Esophagus muscularis mucosa (tissue), 4 donors: ENCODE measurements around the gene ACSM2B. TPM values are rescaled to one million over a fixed set of nuclear protein-coding genes. Genes with fewer than 3 reads are reported as not detected.
"Not testable (repeated sequence)": the region's sequence is repeated elsewhere in the genome, so short reads cannot be mapped to it uniquely, and the experiment has no call there.

Experiments
- DNase-seq: peaks from one replicate; pipeline ENCODE4 v3.0.0-alpha.2; 2017; ENCODE audit errors: extremely low spot score
- H3K27ac ChIP-seq, 4 donors: fragments of 200-600 bp; sonication (generic); replicated peaks in 1 of 4; 1 replicate in 3 of 4; 2 replicates in 1 of 4; pipeline ENCODE4 v1.5.1; 2016 to 2019; ENCODE audit warnings: mild to moderate bottlenecking in 1 of 4
- H3K27me3 ChIP-seq, 4 donors: fragments of 200-600 bp; sonication (generic); one replicate each; pipeline versions ENCODE4 v1.5.1 to v1.6.0; 2016 to 2019
- H3K36me3 ChIP-seq, 4 donors: fragments of 200-600 bp; sonication (generic); one replicate each; pipeline ENCODE4 v1.5.1; 2016 to 2019
- H3K4me1 ChIP-seq, 4 donors: fragments of 200-600 bp; sonication (generic); one replicate each; pipeline ENCODE4 v1.5.1; 2016 to 2019
- H3K4me3 ChIP-seq, 4 donors: fragments of 200-600 bp; sonication (generic); 1 replicate in 2 of 4; 2 replicates in 2 of 4; pipeline ENCODE4 v1.5.1; 2016 to 2019; ENCODE audit warnings: mild to moderate bottlenecking in 4 of 4, moderate library complexity in 1 of 4
- H3K9me3 ChIP-seq, 4 donors: fragments of 200-600 bp; sonication (generic); 1 replicate in 3 of 4; 2 replicates in 1 of 4; pipeline ENCODE4 v1.5.1; 2016 to 2019
- EP300 ChIP-seq: sonication (generic); formaldehyde crosslinking; IDR thresholded peaks from one replicate; pipeline ENCODE4 v1.6.1; 2017; ENCODE audit warnings: antibody characterized with exemption
- POLR2A ChIP-seq: fragments of 450-650 bp; IDR thresholded peaks from one replicate; pipeline ENCODE4 v1.6.1; 2017; ENCODE audit warnings: antibody characterized with exemption, moderate library complexity, mild to moderate bottlenecking, low read depth
- POLR2AphosphoS5 ChIP-seq, 2 donors: sonication (generic); formaldehyde crosslinking; IDR thresholded peaks; one replicate each; pipeline ENCODE4 v1.6.1; 2017; ENCODE audit warnings: antibody characterized with exemption in 2 of 2
- WGBS: methylation state at CpG from one replicate; pipeline ENCODE4 v1.1.5; 2018; 5-methylcytosine and 5-hydroxymethylcytosine counted together
- intact Hi-C: fragments of 100-400 bp; cut with DNase I; formaldehyde crosslinking; loops from one replicate; pipeline ENCODE4 v1.15.1; 2023
- total RNA-seq, 4 donors: library from RNA; depleted of rRNA; stranded (reverse); fragments of >200 nt; gene quantifications; one replicate each; pipeline versions ENCODE4 v1.1.0 to v1.2.1, GENCODE V29; 2016
- TF ChIP-seq, protein P1 (sequence below), 3 experiments: fragments of 200-600 bp in 2 of 3; fragments of 450-650 bp in 1 of 3; sonication (generic) in 2 of 3; IDR thresholded peaks; one replicate each; pipeline ENCODE4 v1.5.1; 2017 to 2019; ENCODE audit warnings: antibody characterized with exemption in 3 of 3, mild to moderate bottlenecking in 2 of 3, moderate library complexity in 1 of 3

ACSM2B gene
- total RNA-seq: not detected

GRCh38 chr16:20576145-20576544, at the start of gene ACSM2B:
Gene ACSM2B, minus strand, starts transcription at chr16:20576367. Its CDS starts 11,522 bp downstream, at chr16:20564845.
- H3K36me3 ChIP-seq, H3K9me3 ChIP-seq, H3K4me1 ChIP-seq, intact Hi-C loops, H3K27me3 ChIP-seq, H3K4me3 ChIP-seq, DNase-seq, H3K27ac ChIP-seq: not testable (repeated sequence)
- WGBS: no CpG with 5 or more reads among the region's 2 CpGs

DNA sequence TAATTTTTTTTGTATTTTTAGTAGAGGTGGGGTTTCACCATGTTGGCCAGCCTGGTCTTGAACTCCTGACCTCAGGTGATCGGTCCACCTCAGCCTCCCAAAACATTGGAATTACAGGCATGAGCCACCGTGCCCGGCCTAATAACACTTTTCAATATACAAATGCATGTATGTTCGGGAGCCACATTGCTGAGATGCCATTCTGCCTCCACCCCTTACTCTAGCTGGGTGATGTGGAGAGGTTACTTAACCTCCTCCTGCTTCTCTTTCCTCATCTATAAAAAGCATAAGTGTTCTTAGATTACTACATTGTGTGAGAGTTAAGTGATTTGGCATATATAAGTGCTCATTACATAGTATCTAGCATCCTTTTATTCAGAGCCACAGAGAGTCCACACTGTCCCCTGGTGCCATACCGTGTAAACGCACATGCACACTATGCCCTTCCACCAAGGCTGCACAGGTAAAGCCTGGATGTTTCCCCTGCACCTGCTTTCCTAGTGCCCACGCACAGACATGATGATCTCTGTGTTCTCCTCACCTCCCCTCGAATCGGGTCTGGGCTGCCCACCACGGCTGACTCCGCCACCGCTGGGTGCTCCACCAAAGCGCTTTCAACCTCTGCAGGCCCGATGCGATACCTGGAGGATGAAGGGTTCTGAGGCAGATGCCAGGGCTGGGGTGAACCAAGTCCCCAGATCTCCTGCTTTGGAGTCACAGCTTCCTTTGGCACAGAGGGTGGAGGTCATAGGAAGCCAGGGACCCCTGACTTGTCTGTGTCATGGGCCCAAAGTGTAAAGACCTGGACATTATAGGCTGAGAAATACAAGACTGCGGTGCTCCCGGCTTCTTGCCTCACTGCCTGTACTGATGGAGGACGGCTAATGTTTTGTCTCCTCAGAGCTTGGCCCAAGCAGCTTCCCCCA, 49.0 kb upstream of the ACSM2B start:
- no peak overlapping the region for H3K27ac ChIP-seq
- TF ChIP-seq EP300: no peak
- TF ChIP-seq POLR2AphosphoS5 (IDR thresholded peaks at IDR 0.05): no peak
- no peak for TF ChIP-seq POLR2A
- TF ChIP-seq, protein P1, sequence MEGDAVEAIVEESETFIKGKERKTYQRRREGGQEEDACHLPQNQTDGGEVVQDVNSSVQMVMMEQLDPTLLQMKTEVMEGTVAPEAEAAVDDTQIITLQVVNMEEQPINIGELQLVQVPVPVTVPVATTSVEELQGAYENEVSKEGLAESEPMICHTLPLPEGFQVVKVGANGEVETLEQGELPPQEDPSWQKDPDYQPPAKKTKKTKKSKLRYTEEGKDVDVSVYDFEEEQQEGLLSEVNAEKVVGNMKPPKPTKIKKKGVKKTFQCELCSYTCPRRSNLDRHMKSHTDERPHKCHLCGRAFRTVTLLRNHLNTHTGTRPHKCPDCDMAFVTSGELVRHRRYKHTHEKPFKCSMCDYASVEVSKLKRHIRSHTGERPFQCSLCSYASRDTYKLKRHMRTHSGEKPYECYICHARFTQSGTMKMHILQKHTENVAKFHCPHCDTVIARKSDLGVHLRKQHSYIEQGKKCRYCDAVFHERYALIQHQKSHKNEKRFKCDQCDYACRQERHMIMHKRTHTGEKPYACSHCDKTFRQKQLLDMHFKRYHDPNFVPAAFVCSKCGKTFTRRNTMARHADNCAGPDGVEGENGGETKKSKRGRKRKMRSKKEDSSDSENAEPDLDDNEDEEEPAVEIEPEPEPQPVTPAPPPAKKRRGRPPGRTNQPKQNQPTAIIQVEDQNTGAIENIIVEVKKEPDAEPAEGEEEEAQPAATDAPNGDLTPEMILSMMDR (IDR thresholded peaks at IDR 0.05): peak in 1 of 3 experiments; percentile 4
- no peaks in the 10 kb centered on the region for H3K4me1 ChIP-seq
- peaks cover 0 to 3% (median 0%) of the 10 kb centered on the region in 4 donors for H3K27me3 ChIP-seq
- no peaks in the 10 kb centered on the region for H3K9me3 ChIP-seq
- H3K36me3 ChIP-seq: no peaks in the 10 kb centered on the region
- intact Hi-C loops: no loop called here
- WGBS: 84% methylated on average over 18 of the region's 18 CpGs
- no peak for DNase-seq
- H3K4me3 ChIP-seq: no peak overlapping the region

GRCh38 chr16:20624205-20624604, 48.0 kb upstream of the ACSM2B start:
- Histone ChIP-seq H3K27ac (no peak overlapping the region), H3K36me3 (no peaks in the 10 kb centered on the region), H3K9me3 (no peaks in the 10 kb centered on the region), H3K4me1 (no peaks in the 10 kb centered on the region), H3K4me3 (no peak overlapping the region), H3K27me3 (peaks cover 0 to 3% (median 0%) of the 10 kb centered on the region in 4 donors)
- intact Hi-C loops: no loop called here
- no peak for DNase-seq
- 91% methylated on average over 1 of the region's 1 CpG for WGBS
- TF ChIP-seq, protein P1 (IDR thresholded peaks at IDR 0.05): no peak
- TF ChIP-seq POLR2AphosphoS5 (IDR thresholded peaks at IDR 0.05) (no peak), POLR2A (no peak)

DNA sequence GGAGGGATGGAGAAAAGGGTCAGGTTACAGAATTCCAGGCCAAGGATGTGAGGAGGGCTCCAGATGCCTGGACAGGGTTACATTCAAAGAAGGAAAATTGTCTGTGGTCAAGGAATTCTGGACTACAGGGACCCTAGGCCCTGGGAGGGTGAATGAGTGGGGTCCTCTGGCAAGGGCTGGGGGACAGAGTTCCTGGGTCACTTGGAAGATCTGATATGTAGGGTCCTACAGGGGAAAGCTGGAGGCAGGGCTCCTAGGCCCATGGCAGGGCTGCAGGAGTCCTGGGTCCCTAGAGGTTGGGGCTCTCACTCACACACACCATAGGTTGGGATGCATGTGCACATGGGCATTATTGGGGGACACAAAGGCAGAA, 46.3 kb upstream of the ACSM2B start:
- Histone ChIP-seq H3K27me3 (peaks cover 0 to 3% (median 0%) of the 10 kb centered on the region in 4 donors), H3K36me3 (no peaks in the 10 kb centered on the region), H3K27ac (no peak overlapping the region), H3K4me3 (no peak overlapping the region), H3K4me1 (peaks cover 0 to 11% (median 3%) of the 10 kb centered on the region in 4 donors), H3K9me3 (no peaks in the 10 kb centered on the region)
- TF ChIP-seq POLR2AphosphoS5 (IDR thresholded peaks at IDR 0.05) (no peak), EP300 (no peak), POLR2A (no peak)
- TF ChIP-seq, protein P1 (IDR thresholded peaks at IDR 0.05): no peak
- DNase-seq: no peak
- intact Hi-C loops: no loop called here

DNA sequence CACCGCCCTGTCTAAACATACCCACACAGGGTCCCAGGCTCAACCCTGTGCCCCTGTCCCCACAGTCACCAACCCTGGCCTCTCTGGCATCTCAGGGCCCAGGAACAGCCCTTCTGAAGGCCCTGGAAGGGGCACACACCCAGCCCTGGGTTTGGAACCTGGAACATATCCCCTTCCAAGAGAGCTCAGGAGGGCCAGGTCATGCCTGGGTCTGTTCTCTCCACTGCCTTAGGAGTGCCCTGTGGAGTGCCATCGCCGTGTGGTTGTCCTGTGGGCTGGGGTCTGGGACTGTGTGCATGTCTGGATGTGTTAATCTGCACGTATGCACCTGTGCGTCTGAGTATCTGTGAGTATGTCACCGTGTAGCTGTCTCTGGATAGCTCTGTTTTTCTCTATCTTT, 45.2 kb upstream of the ACSM2B start:
- 85% methylated on average over 6 of the region's 6 CpGs for WGBS
- TF ChIP-seq POLR2A (no peak), EP300 (no peak)
- Histone ChIP-seq H3K27me3 (no peaks in the 10 kb centered on the region), H3K27ac (no peak overlapping the region), H3K4me1 (peaks cover 0 to 11% (median 3%) of the 10 kb centered on the region in 4 donors), H3K4me3 (no peak overlapping the region), H3K9me3 (no peaks in the 10 kb centered on the region), H3K36me3 (no peaks in the 10 kb centered on the region)
- no peak for DNase-seq
- intact Hi-C loops: no loop called here
